Limb (tissue), 2 donors: ENCODE results near the gene PDLIM7.

Source experiments
- DNase-seq, 2 donors: peaks; one replicate each; pipeline ENCODE4 v3.0.0-alpha.2; 2016; ENCODE audit errors: extremely low spot score in 2 of 2

The PDLIM7 gene

GRCh38 chr5:177475563-177476427, 21.6 kb downstream of the PDLIM7 start:
- no peak for DNase-seq

- peak in 1 of 2 donors; percentile 40 for DNase-seq
Measured at GRCh38 chr5:177474846-177475562, 22.4 kb downstream of the PDLIM7 start.

- DNase-seq = peak in 1 of 2 donors; percentile 59
Measured at GRCh38 chr5:177474002-177474476, 23.4 kb downstream of the PDLIM7 start.

- DNase-seq = peak; percentile 72 to 86
Measured at GRCh38 chr5:177473443-177474001, 23.9 kb downstream of the PDLIM7 start, which contains the start of gene DBN1. TSS of gene DBN1 (minus strand) at chr5:177473634. CDS start at chr5:177473521, 113 bp downstream.

- DNase-seq = peak in 1 of 2 donors; percentile 84
Measured at GRCh38 chr5:177472460-177473442, 24.7 kb downstream of the PDLIM7 start.

DNA sequence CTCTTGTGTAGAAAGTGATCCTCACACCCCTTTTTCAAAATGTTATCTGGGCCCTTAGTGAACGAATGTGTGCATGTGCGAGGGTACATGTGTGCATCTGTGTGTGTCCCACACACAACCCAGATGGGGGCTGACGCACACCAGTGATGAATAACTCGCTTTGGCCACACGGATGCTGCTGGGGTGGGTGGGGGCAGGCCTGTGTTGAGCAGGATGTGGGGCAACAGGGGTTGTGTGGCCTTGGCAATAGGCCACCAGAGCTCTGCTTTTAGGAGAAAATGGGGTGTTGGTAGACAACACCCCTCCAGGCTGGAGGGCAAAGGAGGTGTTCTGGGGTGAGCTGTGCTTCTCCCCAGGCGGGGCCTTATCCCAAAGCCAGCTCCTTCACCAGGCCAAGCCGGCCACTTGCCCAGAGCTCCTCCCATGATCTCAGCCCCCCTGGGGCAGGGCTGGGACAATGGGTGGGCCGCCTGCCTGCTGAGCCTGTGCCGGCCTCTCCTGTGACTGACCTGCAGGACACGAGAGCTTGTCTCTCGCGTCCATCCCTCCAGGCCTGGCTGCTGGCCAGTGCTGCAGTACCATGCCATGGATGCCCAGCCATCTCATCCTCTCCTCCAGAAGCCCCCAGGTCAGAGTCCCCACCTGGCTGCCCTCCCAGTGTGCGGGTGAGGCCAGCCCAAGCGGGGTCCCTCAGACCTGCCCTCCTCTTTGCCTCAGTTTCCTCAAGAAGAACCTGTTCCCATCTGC, 25.6 kb downstream of the PDLIM7 start:
- DNase-seq = no peak

DNA sequence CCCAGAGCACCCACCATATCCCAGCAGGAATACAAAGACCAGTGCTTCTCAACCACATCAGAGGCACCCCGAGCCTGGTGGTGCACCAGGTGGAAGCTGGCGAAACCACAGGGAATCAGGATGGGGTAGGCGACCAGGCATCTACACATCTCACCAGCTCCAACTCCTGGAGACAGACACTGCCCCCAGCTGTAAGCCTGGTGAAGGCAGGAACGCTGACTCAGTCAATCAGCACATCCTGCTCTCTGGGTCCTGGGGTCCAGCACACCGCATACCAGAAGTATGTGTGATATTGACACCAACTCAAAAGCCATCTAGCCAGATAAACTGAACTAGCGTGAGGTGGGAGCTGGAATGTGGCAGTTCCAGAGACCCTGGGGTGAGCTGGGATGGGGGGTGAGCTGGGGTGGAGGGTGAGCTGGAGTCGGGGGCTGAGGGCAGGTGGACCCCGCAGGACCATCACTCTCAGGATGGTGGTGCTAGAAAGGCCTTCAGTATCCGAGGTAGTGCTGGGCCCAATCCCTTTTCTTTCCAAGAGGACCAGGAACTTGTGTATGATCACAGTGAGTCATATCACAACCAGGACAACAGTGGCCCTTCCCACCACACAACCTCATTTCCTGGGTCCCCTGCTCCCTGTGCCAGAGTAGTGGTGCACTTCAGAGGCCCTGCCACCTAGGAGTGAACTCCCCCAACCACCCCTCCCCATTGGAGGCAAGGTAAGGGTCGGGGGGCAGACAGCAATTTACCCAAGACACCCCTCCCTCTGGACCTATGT, 26.5 kb downstream of the PDLIM7 start:
- no peak for DNase-seq

DNA sequence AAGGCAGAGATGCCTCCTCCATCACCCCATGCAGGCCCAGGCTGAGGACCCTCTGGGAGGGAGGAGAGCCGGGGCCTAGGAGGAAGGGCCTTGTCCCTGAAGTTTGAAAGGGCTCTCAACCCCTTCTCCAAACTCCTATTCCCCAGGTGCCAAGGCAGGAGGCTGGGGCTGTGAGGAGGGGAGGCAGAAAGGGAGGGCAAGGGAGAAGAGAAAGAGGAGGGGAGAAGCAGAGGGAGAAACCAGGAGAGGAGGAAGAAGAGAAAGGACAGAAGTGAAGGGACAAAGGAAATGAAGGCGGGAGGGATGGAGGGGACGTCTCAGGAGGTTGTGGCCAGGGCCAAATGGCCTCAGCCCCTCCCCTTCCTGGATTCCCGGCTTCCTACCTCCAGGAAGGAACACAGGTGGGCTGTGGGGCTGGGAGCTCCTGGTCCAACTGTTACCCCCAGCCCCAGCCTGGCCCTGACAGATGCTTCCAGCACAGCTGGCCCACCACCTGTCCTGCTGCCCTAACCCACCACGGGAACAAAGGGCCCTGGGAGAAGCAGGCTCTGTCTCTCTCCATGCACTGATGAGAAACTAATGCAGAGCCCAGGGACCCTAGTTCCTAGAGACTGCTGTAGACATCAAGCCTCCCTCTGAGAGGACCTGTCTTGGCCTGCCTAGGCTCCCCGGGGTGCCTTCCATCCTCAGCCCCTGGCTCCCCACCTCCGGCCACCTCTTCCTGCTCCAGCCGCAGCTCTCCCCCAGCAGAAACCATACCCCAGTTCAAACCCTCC, 27.5 kb downstream of the PDLIM7 start:
- DNase-seq = no peak

GRCh38 chr5:177468685-177469628, 28.4 kb downstream of the PDLIM7 start:
- no peak for DNase-seq

DNA sequence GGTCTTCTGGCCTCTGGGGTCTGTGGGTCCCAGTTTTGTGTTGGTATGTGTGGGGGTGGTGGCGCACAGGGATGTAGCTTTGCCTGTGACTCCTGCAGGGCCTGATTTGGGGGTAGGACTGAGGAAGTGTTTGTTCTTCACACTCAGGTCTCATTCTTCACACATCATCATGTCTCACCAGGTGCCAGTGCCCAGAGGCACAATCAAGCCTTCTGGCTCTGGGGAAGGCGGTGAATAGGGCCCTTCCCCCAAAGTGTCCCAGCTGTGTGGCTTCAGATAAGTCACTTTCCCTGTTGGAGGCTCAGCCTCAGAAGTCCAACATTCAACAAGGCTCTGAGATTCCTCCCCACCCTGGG, 29.1 kb downstream of the PDLIM7 start:
- no peak for DNase-seq

GRCh38 chr5:177467436-177467835, 30.0 kb downstream of the PDLIM7 start:
- no peak for DNase-seq

- no peak for DNase-seq
Measured at GRCh38 chr5:177466861-177467260, 30.5 kb downstream of the PDLIM7 start.

DNA sequence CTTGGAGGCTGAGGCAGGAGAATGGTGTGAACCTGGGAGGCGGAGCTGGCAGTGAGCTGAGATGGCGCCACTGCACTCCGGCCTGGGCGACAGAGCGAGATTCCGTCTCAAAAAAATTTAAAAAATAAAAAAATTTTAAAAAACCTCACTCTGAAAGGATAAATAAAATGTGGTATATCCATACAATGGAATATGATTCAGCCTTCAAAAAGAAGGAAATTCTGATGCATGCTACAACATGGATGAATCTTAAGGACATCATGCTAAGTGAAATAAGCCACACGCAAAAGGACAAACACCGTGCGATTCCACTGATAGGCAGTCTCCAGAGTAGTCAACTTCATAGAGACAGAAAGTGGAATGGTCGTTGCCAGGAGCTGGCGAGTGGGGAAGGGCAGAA, 32.4 kb downstream of the PDLIM7 start:
- DNase-seq = no peak

GRCh38 chr5:177462021-177462670, 35.3 kb downstream of the PDLIM7 start:
- DNase-seq = no peak

- DNase-seq = no peak
Measured at GRCh38 chr5:177459819-177460628, 37.4 kb downstream of the PDLIM7 start.

DNA sequence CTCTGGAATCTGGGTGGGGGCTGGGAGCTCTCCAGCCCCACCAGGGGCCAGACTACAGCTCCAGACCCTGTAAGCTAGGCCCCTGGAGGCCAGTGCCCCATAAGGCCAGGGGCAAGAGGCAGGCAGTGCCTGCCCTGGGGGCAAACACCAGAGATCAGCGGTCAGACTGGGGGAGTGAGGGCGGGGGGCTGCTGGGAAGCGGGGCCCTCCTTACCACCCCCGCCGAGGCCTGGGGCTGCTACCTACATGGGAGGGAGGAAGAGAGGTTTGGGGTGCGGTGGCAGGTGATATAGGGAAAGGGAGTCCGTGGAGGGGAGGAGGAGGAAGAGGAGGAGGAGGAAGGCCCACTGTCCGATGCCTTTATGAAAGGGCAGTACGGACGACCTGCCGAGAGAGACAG, 38.0 kb downstream of the PDLIM7 start:
- no peak for DNase-seq
